ENCODE data around the gene MYL7. TPM values are rescaled to one million over a fixed set of nuclear protein-coding genes. Genes with fewer than 3 reads are reported as not detected.

The MYL7 gene
- total and polyA plus RNA-seq, 9 of the 15 experiments (the other 6 are each of a cell fraction or from before 2014, with no cell fraction given) = not detected

- peak; percentile 95 for TF ChIP-seq MGA (IDR thresholded peaks at IDR 0.05)
- no peak for TF ChIP-seq ZNF696 (CRISPR knock-in tag; conservative IDR thresholded peaks at IDR 0.05)
These were observed 5.1 kb upstream of the MYL7 start (continued) for GRCh38 chr7:44145969-44146911.
